Amygdala (tissue), 56 donors: Measurements from ENCODE around the gene ICAM4.
"Not testable (repeated sequence)": the region's sequence is repeated elsewhere in the genome, so short reads cannot be mapped to it uniquely, and the experiment has no call there.

ENCODE experiments used
- DNase-seq, 56 donors: peaks; one replicate each; lab custom pipeline; 2025; lab: John Stamatoyannopoulos, UW

Gene ICAM4

DNA sequence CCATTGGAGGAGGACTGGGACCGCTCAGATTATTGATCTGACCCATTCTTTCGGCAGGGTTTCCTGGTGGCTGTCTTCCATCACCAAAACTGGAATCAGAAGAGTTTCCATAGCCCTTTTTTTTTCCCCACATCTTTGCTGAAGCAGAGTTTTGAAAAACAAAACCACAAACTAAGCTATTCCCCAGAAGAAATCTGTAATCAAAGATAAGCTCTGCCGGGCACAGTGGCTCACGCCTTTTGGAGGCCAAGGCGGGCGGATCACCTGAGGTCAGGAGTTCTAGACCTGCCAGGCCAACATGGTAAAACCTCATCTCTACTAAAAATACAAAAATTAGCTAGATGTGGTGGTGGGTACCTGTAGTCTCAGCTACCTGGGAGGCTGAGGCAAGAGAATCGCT, 20.0 kb upstream of the ICAM4 start:
- DNase-seq, result no peak

DNA sequence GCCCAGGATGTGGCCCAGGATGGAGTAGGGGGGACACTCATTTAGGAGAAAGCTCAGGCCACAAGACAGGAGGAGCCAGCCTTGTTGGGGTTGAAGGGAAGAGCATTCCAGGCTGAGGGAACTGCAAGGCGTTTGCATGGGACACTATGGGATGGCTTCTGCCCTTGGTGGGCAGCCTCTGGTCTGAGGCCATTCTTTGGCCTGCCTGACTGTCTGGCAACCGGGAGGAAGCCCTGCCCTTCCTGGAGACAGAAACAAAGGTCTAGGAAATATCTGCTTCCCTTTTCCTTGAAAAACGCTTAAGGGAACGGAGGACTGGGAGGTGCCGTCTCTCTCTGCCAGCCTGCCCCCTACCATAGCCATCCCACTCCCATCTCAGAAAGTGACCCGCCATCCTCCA, 18.7 kb upstream of the ICAM4 start:
- no peak for DNase-seq

DNA sequence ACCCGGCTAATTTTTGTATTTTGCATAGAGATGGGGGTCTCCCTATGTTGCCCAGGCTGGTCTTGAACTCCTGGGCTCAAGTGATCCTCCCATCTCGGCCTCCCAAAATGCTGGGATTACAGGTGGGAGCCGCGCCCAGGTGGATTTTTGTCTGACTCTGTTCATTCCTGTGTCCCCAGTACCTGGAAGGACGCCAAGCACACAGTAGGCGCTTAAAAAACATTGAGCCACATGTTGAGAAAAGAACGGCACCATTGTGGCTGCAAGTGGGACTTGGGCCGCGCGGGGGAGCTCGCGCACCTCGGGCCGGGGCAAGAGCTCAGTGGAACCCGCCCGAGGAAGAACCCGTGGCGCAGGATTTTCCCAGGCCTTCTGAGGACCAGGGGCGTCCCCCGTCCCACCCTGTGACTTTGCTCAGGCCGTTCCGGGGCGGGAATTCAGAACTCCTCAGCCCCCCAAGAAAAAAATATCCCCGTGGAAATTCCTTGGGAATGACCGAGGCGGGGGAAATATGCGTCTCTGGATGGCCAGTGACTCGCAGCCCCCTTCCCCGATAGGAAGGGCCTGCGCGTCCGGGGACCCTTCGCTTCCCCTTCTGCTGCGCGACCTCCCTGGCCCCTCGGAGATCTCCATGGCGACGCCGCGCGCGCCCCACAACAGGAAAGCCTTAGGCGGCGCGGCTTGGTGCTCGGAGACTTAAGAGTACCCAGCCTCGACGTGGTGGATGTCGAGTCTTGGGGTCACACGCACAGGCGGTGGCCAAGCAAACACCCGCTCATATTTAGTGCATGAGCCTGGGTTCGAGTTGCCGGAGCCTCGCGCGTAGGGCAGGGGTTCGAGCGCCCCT, 17.2 kb upstream of the ICAM4 start:
- peak in 50 of 56 donors; percentile 11 to 81 (median 44) for DNase-seq

GRCh38 chr19:10270180-10270615, 16.6 kb upstream of the ICAM4 start:
- peak in 23 of 56 donors; percentile 4 to 59 (median 12) for DNase-seq

- peak in 20 of 56 donors; percentile 3 to 54 (median 18) for DNase-seq
These were observed 15.9 kb upstream of the ICAM4 start, which contains the start of gene ICAM1 for GRCh38 chr19:10270616-10271394. Gene ICAM1, plus strand, starts transcription at chr19:10271120. Its CDS starts 40 bp downstream, at chr19:10271160.

DNA sequence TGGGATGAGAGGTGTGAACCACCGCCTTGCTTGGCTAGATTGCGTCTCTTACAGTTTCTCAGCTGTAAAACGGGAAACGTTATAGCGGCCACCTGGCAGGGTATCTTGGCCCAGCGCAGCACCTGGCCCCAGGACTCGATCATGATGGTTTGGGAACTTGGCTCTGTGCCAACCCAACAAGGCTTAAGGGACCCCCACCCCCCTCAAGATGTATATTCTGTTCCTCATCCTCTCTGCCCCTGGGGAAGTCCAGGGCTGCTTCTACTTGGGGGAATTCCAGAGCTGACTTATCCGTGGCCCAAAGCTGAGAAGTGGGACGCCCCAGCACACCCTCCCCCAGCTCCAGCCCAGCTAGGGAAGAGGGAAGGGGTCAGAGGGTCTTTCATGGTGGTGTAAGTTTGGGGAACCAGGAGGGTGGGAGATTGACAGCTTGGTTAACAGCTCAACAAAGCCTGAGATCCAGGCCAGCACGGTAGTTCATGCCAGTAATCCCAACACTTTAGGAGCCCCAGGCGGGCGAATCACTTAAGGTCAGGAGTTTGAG, 15.1 kb upstream of the ICAM4 start:
- peak in 1 of 56 donors; percentile 17 for DNase-seq

- no peak for DNase-seq
These were observed 12.2 kb upstream of the ICAM4 start for GRCh38 chr19:10274589-10274988.

DNA sequence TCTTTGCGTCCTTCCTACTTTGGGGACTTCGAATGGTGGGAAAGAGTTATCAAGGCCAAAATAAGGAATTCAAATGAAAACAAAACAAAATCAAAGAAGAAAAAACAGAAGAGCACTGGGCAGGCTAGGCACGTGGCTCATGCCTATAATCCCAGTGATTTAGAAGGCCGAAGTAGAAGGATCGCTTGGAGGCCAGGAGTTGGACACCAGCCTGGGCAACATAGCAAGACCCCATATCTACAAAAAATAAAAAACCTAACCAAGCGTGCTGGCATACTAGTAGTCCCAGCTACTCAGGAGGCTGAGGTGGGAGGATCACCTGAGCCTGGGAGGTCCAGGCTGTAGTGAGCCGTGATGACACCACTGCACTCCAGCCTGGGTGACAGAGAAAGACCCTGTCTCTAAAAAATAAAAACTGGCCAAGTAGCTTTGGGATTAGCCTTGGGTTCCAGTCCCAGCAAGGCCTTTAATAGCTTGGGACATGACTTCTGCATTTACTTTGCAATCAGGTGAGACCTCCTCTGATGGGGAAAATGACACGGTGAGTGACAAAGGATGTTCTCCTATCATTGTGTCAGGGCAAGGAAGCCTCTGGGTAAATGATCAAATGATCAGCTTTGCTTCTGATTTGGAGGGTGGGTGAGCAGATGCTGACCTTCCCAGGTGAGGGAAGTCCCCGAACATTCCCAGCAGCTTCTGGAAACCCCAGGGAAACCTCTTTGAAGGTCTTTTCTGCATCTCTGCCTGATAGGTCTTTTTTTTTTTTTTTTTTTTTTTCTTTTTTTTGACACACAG, 8.8 kb upstream of the ICAM4 start:
- no peak for DNase-seq

DNA sequence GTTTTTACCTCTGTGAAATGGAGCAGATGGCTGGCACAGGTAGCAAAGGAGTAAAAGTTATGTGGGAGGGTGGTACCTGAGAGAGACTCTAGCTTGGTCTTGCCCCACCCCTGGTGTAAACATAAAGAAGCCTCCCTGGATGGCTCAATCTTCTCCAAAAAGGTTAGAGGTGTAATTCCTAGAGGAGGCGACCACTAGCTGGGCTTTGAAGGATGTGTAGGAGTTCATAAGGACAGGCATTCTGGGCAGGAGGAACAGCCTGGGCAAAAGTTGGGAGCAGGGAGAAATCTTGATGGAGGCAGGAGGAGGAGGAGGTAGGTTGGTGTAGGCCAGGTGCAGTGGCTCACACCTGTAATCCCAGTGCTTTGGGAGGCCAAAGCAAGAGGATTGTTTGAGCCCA, 7.8 kb upstream of the ICAM4 start:
- no peak for DNase-seq

- DNase-seq, result no peak
These were observed 6.9 kb upstream of the ICAM4 start for GRCh38 chr19:10279737-10280442.

GRCh38 chr19:10282043-10282442, 4.7 kb upstream of the ICAM4 start:
- DNase-seq, result not testable (repeated sequence)

DNA sequence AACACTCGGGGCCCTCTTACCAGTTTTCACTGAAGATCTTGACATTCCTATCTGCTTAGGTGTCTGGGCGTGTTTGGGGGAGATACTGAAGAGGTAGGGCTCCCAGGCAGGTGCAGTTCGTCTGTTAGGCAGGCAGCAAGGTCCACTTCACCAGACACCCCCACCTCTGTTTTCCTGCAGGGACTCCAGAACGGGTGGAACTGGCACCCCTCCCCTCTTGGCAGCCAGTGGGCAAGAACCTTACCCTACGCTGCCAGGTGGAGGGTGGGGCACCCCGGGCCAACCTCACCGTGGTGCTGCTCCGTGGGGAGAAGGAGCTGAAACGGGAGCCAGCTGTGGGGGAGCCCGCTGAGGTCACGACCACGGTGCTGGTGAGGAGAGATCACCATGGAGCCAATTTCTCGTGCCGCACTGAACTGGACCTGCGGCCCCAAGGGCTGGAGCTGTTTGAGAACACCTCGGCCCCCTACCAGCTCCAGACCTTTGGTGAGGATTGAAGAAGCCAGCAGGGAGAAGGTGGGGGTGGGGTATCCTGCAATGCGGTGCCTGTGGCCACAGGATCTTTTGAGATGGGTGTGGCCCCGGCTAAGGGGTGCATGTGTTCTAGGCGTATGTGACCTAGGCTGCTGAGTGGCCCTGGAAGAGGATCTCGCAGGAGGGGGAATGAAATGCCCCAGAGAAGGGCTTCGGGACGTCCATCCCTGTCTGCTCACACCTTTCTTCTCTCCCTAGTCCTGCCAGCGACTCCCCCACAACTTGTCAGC, 3.3 kb upstream of the ICAM4 start:
- no peak for DNase-seq

- DNase-seq, result no peak
These were observed 2.4 kb upstream of the ICAM4 start for GRCh38 chr19:10284065-10284959.

GRCh38 chr19:10284960-10285278, 1.8 kb upstream of the ICAM4 start:
- DNase-seq, result no peak

DNA sequence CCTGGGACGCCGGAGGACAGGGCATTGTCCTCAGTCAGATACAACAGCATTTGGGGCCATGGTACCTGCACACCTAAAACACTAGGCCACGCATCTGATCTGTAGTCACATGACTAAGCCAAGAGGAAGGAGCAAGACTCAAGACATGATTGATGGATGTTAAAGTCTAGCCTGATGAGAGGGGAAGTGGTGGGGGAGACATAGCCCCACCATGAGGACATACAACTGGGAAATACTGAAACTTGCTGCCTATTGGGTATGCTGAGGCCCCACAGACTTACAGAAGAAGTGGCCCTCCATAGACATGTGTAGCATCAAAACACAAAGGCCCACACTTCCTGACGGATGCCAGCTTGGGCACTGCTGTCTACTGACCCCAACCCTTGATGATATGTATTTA, 1.4 kb upstream of the ICAM4 start:
- DNase-seq, result no peak

DNA sequence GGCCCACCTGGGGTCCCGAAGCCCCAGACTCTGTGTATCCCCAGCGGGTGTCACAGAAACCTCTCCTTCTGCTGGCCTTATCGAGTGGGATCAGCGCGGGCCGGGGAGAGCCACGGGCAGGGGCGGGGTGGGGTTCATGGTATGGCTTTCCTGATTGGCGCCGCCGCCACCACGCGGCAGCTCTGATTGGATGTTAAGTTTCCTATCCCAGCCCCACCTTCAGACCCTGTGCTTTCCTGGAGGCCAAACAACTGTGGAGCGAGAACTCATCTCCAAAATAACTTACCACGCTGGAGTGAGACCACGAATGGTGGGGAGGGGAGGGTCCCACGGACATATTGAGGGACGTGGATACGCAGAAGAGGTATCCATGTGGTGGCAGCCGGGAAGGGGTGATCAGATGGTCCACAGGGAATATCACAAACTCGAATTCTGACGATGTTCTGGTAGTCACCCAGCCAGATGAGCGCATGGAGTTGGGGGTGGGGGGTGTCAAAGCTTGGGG, 2.0 kb downstream of the ICAM4 start:
- peak in 11 of 56 donors; percentile 6 to 59 (median 28) for DNase-seq

DNA sequence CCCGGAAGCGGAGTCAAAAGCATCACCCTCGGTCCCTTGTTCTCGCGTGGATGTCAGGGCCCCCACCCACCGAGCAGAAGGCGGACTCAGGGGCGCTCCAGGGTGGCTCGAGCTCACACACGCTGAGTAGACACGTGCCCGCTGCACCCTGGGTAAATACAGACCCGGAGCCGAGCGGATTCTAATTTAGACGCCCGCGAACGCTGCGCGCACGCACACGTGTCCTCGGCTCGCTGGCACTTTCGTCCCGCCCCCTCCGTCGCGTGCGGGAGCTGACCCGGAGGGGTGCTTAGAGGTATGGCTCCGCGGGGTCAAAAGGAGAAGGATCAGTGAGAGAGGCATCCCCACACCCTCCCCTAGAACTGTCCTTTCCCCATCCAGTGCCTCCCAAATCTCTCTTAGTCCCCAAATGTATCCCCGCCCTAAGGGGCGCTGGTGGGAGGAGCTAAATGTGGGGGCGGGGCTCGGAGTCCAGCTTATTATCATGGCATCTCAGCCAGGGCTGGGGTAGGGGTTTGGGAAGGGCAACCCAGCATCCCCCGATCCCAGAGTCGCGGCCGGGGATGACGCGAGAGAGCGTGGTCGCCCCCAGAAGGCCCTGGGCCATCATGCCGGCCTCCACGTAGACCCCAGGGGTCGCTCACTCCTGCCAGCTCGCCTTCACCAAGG, 2.5 kb downstream of the ICAM4 start:
- DNase-seq, result peak in 28 of 56 donors; percentile 14 to 81 (median 37)
